ENCODE results near the gene SORBS1.

DNA sequence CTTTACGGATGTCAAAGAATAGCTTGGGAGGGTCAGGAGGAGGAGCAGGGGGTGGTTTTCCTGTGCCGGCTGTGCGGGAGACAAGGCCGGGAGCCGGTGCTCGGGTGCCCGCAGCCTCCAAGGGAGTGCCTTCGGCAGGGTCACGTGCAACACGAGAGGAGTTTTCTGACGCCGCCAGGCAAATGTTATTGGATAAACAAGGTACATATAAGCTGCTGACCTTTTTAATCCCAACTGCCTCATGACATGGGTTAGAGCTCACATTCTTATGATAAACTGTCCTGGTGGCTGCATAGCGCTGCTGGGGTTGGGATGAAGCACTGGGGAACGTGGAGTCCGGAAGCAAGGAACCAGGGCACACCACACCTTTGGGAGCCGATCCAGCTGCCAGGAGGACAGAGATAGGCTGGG is 145.5 kb downstream of the SORBS1 start:
- TF ChIP-seq TCF12 (IDR thresholded peaks at IDR 0.05; ENCODE audit: low read depth) (no peak), YY1 (IDR thresholded peaks at IDR 0.05; ENCODE audit: low read depth) (no peak), RAD21 (IDR thresholded peaks at IDR 0.05; ENCODE audit: low read depth) (no peak), CEBPB (IDR thresholded peaks at IDR 0.05) (no peak), FOXM1 (IDR thresholded peaks at IDR 0.05; ENCODE audit: borderline replicate concordance, low read depth) (no peak), EP300 (IDR thresholded peaks at IDR 0.05; ENCODE audit: borderline replicate concordance) (no peak), TAF1 (IDR thresholded peaks at IDR 0.05; ENCODE audit: low read depth) (no peak), EGR1 (IDR thresholded peaks at IDR 0.05) (no peak), CREB1 (IDR thresholded peaks at IDR 0.05; ENCODE audit: low read depth) (no peak), ZBTB7A (IDR thresholded peaks at IDR 0.05; ENCODE audit: low read depth) (no peak)
- TF ChIP-seq, protein P1, sequence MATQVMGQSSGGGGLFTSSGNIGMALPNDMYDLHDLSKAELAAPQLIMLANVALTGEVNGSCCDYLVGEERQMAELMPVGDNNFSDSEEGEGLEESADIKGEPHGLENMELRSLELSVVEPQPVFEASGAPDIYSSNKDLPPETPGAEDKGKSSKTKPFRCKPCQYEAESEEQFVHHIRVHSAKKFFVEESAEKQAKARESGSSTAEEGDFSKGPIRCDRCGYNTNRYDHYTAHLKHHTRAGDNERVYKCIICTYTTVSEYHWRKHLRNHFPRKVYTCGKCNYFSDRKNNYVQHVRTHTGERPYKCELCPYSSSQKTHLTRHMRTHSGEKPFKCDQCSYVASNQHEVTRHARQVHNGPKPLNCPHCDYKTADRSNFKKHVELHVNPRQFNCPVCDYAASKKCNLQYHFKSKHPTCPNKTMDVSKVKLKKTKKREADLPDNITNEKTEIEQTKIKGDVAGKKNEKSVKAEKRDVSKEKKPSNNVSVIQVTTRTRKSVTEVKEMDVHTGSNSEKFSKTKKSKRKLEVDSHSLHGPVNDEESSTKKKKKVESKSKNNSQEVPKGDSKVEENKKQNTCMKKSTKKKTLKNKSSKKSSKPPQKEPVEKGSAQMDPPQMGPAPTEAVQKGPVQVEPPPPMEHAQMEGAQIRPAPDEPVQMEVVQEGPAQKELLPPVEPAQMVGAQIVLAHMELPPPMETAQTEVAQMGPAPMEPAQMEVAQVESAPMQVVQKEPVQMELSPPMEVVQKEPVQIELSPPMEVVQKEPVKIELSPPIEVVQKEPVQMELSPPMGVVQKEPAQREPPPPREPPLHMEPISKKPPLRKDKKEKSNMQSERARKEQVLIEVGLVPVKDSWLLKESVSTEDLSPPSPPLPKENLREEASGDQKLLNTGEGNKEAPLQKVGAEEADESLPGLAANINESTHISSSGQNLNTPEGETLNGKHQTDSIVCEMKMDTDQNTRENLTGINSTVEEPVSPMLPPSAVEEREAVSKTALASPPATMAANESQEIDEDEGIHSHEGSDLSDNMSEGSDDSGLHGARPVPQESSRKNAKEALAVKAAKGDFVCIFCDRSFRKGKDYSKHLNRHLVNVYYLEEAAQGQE (IDR thresholded peaks at IDR 0.05; ENCODE audit: low read depth) = no peak
- TF ChIP-seq, protein P2, sequence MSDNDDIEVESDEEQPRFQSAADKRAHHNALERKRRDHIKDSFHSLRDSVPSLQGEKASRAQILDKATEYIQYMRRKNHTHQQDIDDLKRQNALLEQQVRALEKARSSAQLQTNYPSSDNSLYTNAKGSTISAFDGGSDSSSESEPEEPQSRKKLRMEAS (IDR thresholded peaks at IDR 0.05) = no peak

Measured in Ishikawa (cell line).